ENCODE measurements around the gene ZCCHC24. TPM values are rescaled to one million over a fixed set of nuclear protein-coding genes. Genes with fewer than 3 reads are reported as not detected.
A peak's percentile ranks its signal among the peaks of the same experiment; 100 is the strongest.
"Not testable (repeated sequence)": the region's sequence is repeated elsewhere in the genome, so short reads cannot be mapped to it uniquely, and the experiment has no call there.

ZCCHC24 gene
- total RNA-seq, 2 experiments from 2014 or later = 0.77 to 1.00 TPM

GRCh38 chr10:79336276-79336675 is 109.1 kb downstream of the ZCCHC24 start:
- Mint-ChIP-seq H3K36me3 (no peaks in the 10 kb centered on the region), H3K4me3 (no peak overlapping the region), H3K27ac (no peak overlapping the region), H3K27me3 (no peaks in the 10 kb centered on the region), H3K4me1 (ENCODE audit: low read depth) (peaks cover 27% of the 10 kb centered on the region), H3K9me3 (no peaks in the 10 kb centered on the region)
- intact Hi-C loops (cut with micrococcal nuclease) = no loop called here
- DNase-seq = no peak
- ChIA-PET CTCF (interaction anchor here (4.7 kb wide), 1 partner anchor 9 kb away, joined by 36 read pairs; the partner anchor contains the start of gene PPIF), POLR2A (no interaction called here)

- Mint-ChIP-seq H3K9me3 (no peaks in the 10 kb centered on the region), H3K4me3 (no peak overlapping the region), H3K27me3 (no peaks in the 10 kb centered on the region), H3K27ac (peak overlapping the region; percentile 38), H3K4me1 (ENCODE audit: low read depth) (peaks cover 33% of the 10 kb centered on the region), H3K36me3 (no peaks in the 10 kb centered on the region)
- CTCF ChIA-PET = interaction anchor here (1.0 to 4.7 kb wide), 3 partner anchors 10 to 18 kb away, joined by 3 to 36 read pairs (median 4); partner anchors contain the start of gene PPIF
- POLR2A ChIA-PET = interaction anchor here (1.5 kb wide), 1 partner anchor 12 kb away, joined by 5 read pairs; no protein-coding TSS in a partner anchor
- DNase-seq = no peak
- intact Hi-C loops (cut with micrococcal nuclease) = no loop called here
Measured at GRCh38 chr10:79335470-79336235, 109.8 kb downstream of the ZCCHC24 start.

GRCh38 chr10:79335094-79335469 is 110.3 kb downstream of the ZCCHC24 start:
- intact Hi-C loops (cut with micrococcal nuclease) = no loop called here
- Mint-ChIP-seq H3K4me1 (ENCODE audit: low read depth) (peaks cover 34% of the 10 kb centered on the region), H3K4me3 (no peak overlapping the region), H3K36me3 (no peaks in the 10 kb centered on the region), H3K27ac (no peak overlapping the region), H3K27me3 (no peaks in the 10 kb centered on the region), H3K9me3 (no peaks in the 10 kb centered on the region)
- no peak for DNase-seq
- ChIA-PET CTCF (interaction anchor here (1.0 to 4.7 kb wide), 3 partner anchors 10 to 17 kb away, joined by 3 to 36 read pairs (median 4); partner anchors contain the start of gene PPIF), POLR2A (interaction anchor here (1.5 kb wide), 2 partner anchors 13 kb away, joined by 5 to 10 read pairs; no protein-coding TSS in a partner anchor)

GRCh38 chr10:79334573-79334972 is 110.9 kb downstream of the ZCCHC24 start:
- Mint-ChIP-seq H3K27ac (no peak overlapping the region), H3K27me3 (no peaks in the 10 kb centered on the region), H3K4me3 (no peak overlapping the region), H3K9me3 (no peaks in the 10 kb centered on the region), H3K36me3 (no peaks in the 10 kb centered on the region), H3K4me1 (ENCODE audit: low read depth) (peaks cover 36% of the 10 kb centered on the region)
- intact Hi-C loops (cut with micrococcal nuclease) = no loop called here
- DNase-seq = no peak
- CTCF ChIA-PET = interaction anchor here (1.0 to 4.7 kb wide), 4 partner anchors 11 to 133 kb away, joined by 3 to 36 read pairs (median 4); partner anchors contain the start of gene PPIF
- POLR2A ChIA-PET = interaction anchor here (1.5 kb wide), 2 partner anchors 13 kb away, joined by 5 to 10 read pairs; no protein-coding TSS in a partner anchor

GRCh38 chr10:79333513-79333912 is 111.9 kb downstream of the ZCCHC24 start:
- H3K4me1 Mint-ChIP-seq (ENCODE audit: low read depth) = peaks cover 39% of the 10 kb centered on the region
- DNase-seq = peak; percentile 37
- no peaks in the 10 kb centered on the region for H3K36me3 Mint-ChIP-seq

GRCh38 chr10:79332610-79333315 is 112.7 kb downstream of the ZCCHC24 start:
- H3K27me3 Mint-ChIP-seq; intact Hi-C loops (cut with micrococcal nuclease); H3K4me3 Mint-ChIP-seq; H3K36me3 Mint-ChIP-seq; DNase-seq; H3K9me3 Mint-ChIP-seq: not testable (repeated sequence)
- Mint-ChIP-seq H3K4me1 (ENCODE audit: low read depth) (peaks cover 41% of the 10 kb centered on the region), H3K27ac (peak overlapping the region; percentile 43)
- POLR2A ChIA-PET = interaction anchor here (0.9 to 1.5 kb wide), 3 partner anchors 12 to 15 kb away, joined by 4 to 5 read pairs (median 4); partner anchors contain the start of gene PPIF
- CTCF ChIA-PET = interaction anchor here (1.8 to 4.7 kb wide), 2 partner anchors 12 to 15 kb away, joined by 5 to 36 read pairs; partner anchors contain the start of gene PPIF

More at GRCh38 chr10:79333513-79333912, 111.9 kb downstream of the ZCCHC24 start:
- Mint-ChIP-seq H3K27me3 (no peaks in the 10 kb centered on the region), H3K4me3 (no peak overlapping the region), H3K27ac (peak overlapping the region; percentile 43), H3K9me3 (no peaks in the 10 kb centered on the region)
- intact Hi-C loops (cut with micrococcal nuclease) = no loop called here
- POLR2A ChIA-PET = interaction anchor here (0.9 to 1.5 kb wide), 4 partner anchors 11 to 16 kb away, joined by 4 to 10 read pairs (median 4); partner anchors contain the start of gene PPIF
- CTCF ChIA-PET = interaction anchor here (0.7 to 4.7 kb wide), 2 partner anchors 12 to 15 kb away, joined by 3 to 36 read pairs; partner anchors contain the start of gene PPIF

Other genes starting within 250 kb of the ZCCHC24 start
- gene PPIF, start 98.2 kb downstream of the ZCCHC24 start, total RNA-seq = 10 to 100 TPM; 87.2 to 94.0 TPM
- 1 to 10 TPM; 2.4 to 3.2 TPM for gene EIF5AL1, start 66.9 kb upstream of the ZCCHC24 start, total RNA-seq
- not detected for gene SFTPA2, start 114.8 kb upstream of the ZCCHC24 start, total RNA-seq
- gene SFTPA1, start 165.3 kb upstream of the ZCCHC24 start, total RNA-seq = not detected